ENCODE measurements around the gene COPS9.

Gene COPS9

DNA sequence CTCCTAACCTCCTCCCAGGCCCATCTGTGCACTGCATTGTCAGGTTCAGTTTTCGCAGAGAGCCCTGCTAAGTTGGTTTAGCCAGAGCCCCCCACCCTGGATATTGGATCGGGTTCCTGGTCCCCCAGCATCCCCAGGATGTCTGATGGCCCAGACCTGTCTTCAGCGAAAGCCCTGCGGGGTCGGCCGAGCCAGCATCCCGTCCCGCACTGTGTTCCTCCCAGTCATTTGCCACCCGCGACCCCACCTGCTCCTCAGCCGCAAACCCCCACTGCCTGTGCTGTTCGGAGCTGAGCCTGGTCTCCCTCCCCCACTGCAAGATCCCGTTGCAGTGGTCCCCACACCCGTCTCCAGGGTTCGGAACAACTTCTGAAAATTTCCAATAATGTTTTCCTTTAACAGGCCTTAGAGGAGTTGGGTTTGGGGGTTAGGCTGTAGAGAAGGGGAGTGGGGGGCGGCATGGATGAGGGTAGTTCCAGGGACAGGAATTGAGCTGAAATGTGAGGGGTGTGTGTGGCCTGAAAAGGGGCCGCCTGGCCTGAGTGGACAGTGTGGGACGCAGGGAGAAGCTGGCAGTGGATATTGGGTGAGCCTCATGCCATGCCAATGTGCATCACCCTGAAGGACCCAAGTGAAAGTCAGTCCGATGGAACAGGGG lies 1.6 kb upstream of the COPS9 start:
- peak overlapping the region; percentile 93 for H3K4me3 Mint-ChIP-seq

DNA sequence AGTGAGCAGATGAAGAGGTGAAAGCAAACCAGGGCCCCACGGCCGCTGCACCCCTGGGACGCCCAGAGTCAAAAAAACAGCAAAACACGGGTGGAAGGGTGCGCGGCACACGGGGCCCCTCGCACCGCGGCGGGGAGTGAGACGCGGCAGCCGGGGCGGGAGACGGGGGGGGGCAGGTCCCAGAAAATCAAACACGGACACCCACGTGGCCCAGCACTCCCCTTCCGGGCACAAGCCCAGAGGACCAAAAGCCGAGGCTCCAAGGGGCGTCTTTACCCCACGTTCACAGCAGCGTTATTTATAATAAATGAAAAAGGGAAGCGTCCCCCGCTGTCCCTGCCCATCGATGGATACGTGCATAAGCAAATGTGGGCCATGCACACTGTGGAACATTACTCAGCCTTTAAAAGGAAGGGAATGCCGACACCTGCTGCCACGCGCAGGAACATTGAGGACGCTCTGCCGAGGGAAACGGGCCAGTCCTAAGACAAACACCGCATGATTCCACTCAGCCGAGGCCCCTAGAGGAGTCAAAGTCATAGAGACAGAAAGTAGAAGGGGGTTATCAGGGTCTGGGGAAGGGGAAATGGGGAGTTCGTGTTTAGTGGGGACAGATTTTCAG lies 677 bp upstream of the COPS9 start:
- ATAC-seq: peak; percentile 53
- peaks cover 17% of the 10 kb centered on the region for H3K36me3 Mint-ChIP-seq
- H3K27me3 Mint-ChIP-seq: peaks cover 4% of the 10 kb centered on the region
- H3K4me1 Mint-ChIP-seq: peaks cover 36% of the 10 kb centered on the region
- H3K27ac Mint-ChIP-seq: peak overlapping the region; percentile 92
- H3K9me3 Mint-ChIP-seq: no peaks in the 10 kb centered on the region
- H3K4me3 Mint-ChIP-seq: peak overlapping the region; percentile 93

More for the DNA sequence above, 1.6 kb upstream of the COPS9 start:
- peaks cover 36% of the 10 kb centered on the region for H3K4me1 Mint-ChIP-seq
- H3K27me3 Mint-ChIP-seq: peaks cover 12% of the 10 kb centered on the region
- H3K9me3 Mint-ChIP-seq: no peaks in the 10 kb centered on the region
- H3K36me3 Mint-ChIP-seq: peaks cover 8% of the 10 kb centered on the region
- no peak for ATAC-seq
- peak overlapping the region; percentile 92 for H3K27ac Mint-ChIP-seq

DNA sequence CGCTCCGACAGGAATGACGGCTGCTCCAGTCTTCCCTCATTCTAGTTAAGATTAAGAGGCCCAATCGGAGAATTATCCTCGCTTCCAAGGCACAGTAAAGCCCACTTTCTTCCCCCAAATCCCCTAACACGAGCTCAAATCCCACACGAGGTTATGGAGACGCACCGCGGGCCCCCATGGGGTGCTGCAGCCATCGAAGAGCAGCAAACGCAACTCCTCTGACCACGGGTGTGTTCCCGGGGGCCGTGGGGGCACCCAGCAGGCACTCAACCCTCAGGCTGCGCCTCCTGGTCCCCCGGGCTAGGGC lies 446 bp downstream of the COPS9 start:
- Mint-ChIP-seq H3K4me3 (peak overlapping the region; percentile 93), H3K27me3 (no peaks in the 10 kb centered on the region), H3K9me3 (no peaks in the 10 kb centered on the region), H3K36me3 (peaks cover 27% of the 10 kb centered on the region), H3K27ac (peak overlapping the region; percentile 92), H3K4me1 (peaks cover 36% of the 10 kb centered on the region)
- ATAC-seq: no peak

DNA sequence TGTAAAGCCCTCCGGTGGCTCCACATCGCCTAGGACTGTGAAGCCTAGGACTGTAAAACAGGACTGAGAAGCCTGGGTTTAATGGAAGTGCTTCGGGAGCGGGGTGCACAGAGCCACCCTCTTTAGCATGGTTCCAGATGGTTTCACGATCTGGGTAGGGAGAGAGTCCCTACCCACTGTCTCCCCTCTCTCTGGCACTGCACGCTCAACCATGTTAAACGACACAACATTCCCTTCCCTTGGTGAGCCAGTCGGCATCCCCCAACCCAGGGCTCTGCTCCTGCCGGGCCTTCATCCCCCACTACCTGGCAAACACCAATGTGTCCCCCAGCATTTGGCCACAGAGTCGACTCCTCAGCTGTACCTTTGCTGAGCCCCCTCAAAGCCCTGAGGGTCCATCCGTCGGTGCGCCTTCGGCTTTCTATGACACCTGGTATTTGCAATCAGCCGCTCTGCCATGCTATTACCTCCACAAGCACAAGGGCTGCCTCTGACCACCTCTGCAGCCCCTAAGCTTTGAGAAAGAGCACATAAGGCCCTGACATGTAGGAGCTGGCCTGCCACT lies 1.1 kb downstream of the COPS9 start:
- H3K27me3 Mint-ChIP-seq: no peaks in the 10 kb centered on the region
- H3K27ac Mint-ChIP-seq: peak overlapping the region; percentile 92
- peaks cover 34% of the 10 kb centered on the region for H3K36me3 Mint-ChIP-seq

DNA sequence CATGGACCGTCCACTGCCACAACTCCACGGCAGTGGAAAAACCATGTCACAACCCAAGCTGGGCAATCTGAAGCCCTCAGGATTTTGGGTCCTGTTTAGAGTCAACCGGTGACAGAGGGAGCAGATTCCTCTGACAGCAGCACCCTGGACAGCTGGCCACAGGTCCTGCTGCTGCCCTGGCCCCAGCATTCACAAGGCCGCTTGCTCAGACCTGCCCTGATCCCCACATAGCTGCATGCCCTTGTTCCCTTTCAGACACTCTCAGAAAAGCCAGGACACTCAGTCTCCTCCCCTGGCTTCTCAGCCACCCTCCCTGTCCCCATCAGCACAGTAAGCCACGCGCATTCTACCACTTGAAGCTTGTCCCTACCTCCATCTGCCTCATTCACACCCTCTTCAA lies 1.6 kb downstream of the COPS9 start:
- Mint-ChIP-seq H3K27ac (peak overlapping the region; percentile 92), H3K4me1 (peaks cover 36% of the 10 kb centered on the region), H3K27me3 (no peaks in the 10 kb centered on the region), H3K36me3 (peaks cover 39% of the 10 kb centered on the region), H3K9me3 (no peaks in the 10 kb centered on the region), H3K4me3 (peak overlapping the region; percentile 10)
- no peak for ATAC-seq

More for the DNA sequence above, 1.1 kb downstream of the COPS9 start:
- Mint-ChIP-seq H3K9me3 (no peaks in the 10 kb centered on the region), H3K4me3 (peak overlapping the region; percentile 93), H3K4me1 (peaks cover 36% of the 10 kb centered on the region)
- ATAC-seq: no peak

DNA sequence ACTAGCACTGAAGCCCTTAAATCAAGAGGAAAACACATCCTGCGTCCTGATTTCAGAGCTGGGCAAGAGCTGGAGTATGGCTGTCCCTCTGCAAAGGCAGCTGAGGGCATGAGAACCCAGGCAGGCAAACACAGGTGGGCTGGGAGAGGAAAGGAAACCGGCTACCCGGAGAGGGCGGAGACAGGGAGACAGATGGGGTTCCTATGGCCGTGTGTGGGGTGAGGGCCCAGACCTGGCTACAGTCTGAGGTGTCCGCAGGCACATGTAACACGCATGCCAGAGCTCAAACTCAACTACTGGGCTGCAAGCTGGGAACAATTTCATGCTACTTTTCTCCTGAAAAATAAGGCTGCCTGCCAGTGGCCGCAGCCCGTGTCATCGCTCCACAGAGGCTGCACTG lies 2.7 kb downstream of the COPS9 start:
- Mint-ChIP-seq H3K27me3 (no peaks in the 10 kb centered on the region), H3K4me3 (no peak overlapping the region), H3K9me3 (no peaks in the 10 kb centered on the region), H3K4me1 (peaks cover 36% of the 10 kb centered on the region), H3K27ac (no peak overlapping the region), H3K36me3 (peaks cover 44% of the 10 kb centered on the region)
- ATAC-seq: no peak

DNA sequence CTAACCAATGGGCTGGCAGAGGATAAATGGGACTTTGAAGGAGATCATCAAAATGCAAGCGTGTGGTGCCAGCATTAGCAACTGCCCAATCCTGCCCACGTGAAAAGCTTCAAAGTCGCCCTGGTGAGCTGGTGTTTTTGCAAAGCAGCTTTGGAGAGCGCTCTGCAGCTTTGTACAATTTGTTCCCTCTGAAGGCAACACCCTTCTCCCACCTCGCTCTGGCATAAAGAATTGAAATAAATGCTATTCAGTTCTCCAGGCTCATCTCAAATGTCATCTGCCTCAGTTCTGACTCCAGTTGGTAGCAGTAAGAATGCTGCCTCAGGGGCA lies 3.5 kb downstream of the COPS9 start:
- Mint-ChIP-seq H3K27me3 (no peaks in the 10 kb centered on the region), H3K4me1 (peaks cover 36% of the 10 kb centered on the region), H3K36me3 (peaks cover 52% of the 10 kb centered on the region), H3K4me3 (no peak overlapping the region), H3K27ac (no peak overlapping the region), H3K9me3 (no peaks in the 10 kb centered on the region)
- ATAC-seq: no peak

DNA sequence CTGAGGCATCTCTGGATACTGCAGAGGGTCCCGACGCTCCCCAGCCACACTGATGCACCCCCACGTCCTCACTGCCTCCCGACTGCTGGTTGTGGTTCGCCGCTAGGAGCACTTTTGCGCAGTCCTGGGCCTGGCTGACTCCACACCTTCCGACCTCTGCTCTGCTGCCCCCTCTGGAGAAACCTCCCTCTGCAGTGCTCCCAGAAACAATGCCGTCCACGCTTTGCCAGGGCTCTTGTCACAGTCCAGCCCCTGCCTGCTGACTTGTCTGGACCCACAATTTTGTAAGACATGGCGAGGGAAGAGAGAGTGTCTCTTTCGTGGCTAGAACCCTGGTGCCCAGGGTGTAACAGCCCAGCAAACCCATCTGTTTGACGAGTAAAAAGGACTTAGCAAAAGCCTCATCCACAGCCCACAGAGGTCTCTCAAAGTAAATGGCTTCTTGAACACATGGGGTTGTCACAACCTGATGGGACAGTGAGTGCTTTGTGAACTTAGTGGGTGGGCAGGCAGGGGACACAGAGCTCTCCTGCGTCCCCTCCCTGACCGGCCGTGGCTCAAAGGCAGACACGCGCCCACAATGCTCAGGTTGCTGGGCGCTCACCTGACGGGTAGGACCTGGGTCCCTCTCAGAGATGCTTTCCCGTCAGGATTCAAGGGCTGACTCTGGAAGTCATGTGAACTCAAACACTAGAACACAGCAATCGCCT lies 4.0 kb downstream of the COPS9 start:
- no peaks in the 10 kb centered on the region for H3K27me3 Mint-ChIP-seq
- ATAC-seq: no peak
- H3K27ac Mint-ChIP-seq: no peak overlapping the region
- no peak overlapping the region for H3K4me3 Mint-ChIP-seq
- H3K36me3 Mint-ChIP-seq: peaks cover 57% of the 10 kb centered on the region
- H3K9me3 Mint-ChIP-seq: no peaks in the 10 kb centered on the region
- H3K4me1 Mint-ChIP-seq: peaks cover 32% of the 10 kb centered on the region

DNA sequence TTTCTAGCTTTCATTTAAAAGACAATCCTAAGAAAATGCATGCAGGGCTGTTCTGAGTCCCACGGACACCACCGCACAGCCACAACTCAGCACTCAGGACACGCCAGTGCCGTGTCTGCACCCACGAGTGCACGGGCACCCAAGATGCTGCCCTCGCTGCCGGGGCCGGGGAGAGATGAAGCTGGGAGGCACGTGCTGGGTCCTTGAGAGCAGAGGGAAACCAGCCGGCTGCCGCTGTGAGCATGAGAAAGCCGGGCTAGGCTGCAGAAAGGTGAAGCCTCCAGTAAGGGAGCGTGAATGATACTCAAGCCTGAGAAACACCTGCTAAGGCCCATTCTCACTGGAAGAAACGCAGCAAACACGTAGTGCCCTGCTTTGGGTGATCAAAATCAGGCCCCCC lies 4.8 kb downstream of the COPS9 start:
- Mint-ChIP-seq H3K27me3 (no peaks in the 10 kb centered on the region), H3K4me1 (peaks cover 25% of the 10 kb centered on the region), H3K36me3 (peaks cover 65% of the 10 kb centered on the region), H3K4me3 (no peak overlapping the region), H3K9me3 (no peaks in the 10 kb centered on the region), H3K27ac (no peak overlapping the region)
- no peak for ATAC-seq

DNA sequence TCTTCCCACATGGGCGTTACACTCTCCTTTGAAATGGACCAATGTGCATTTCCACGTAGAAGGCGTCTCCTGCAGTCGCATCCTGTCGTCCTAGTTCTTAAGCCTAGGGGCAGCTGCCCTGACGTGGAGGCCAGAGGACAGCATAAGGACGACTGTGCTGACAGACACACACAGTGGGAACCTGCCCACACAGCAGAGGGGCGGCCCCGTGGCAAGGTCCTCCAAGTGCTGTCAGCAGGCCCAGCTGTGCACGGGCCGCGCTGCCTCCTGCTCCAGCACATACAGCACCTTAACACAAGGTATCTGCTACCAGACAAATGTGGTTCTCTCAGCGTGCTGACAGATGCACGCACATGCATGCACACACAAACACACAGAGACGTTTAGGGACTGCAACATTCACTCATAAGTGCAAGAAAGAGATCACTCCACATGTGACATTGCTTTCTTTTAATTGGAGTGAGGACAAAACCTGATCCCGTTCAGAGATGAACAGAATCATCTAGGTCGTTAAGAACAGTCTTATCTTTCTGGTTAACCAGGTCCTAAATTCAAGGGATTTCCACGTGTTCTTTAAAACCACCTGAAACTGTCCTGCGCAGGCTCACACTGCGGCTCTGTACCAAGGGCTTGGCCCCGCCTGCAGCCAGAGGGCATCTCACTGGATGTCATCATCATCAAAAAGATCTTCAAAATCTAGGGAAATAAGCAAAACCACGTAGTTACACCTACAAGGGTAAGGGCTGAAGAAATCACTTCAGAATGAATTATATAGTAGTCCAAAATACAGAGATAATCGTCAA lies 5.5 kb downstream of the COPS9 start:
- no peaks in the 10 kb centered on the region for H3K27me3 Mint-ChIP-seq
- ATAC-seq: no peak
- H3K27ac Mint-ChIP-seq: no peak overlapping the region
- peaks cover 18% of the 10 kb centered on the region for H3K4me1 Mint-ChIP-seq
- H3K9me3 Mint-ChIP-seq: no peaks in the 10 kb centered on the region
- no peak overlapping the region for H3K4me3 Mint-ChIP-seq
- H3K36me3 Mint-ChIP-seq: peaks cover 70% of the 10 kb centered on the region

DNA sequence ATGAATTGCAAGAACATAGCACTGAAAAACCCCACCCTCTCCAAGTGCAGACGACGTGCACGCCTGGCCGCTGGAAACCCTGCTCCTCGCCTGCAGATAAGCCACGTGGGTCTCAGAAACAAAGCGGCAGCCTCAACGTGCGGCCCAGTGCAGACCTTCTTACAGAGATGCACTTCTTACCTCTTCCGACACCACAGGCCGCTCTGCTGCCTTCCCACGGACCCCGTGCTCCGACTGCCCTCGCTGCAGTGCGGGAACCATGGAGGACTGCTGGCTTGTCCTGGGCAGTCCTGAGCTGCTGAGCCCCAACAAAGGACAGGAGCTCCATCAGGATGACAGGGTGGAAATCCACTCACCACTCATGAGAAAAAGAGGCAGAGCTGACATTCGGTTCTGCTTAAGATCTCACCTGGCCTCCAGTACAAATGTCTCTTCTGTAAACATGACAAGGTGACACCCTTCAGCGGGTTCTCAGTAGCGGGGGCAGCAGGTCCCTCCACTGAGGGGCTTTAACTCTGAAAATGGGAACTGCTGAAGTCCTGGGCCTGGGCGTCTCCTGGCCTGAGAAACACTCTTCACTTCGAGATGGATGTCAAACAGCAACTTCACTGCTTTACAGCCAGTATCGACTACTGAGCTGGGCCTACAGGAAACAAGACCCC lies 6.2 kb downstream of the COPS9 start:
- Mint-ChIP-seq H3K9me3 (no peaks in the 10 kb centered on the region), H3K4me3 (no peak overlapping the region), H3K4me1 (peaks cover 10% of the 10 kb centered on the region), H3K27me3 (no peaks in the 10 kb centered on the region), H3K36me3 (peaks cover 78% of the 10 kb centered on the region), H3K27ac (no peak overlapping the region)
- no peak for ATAC-seq

DNA sequence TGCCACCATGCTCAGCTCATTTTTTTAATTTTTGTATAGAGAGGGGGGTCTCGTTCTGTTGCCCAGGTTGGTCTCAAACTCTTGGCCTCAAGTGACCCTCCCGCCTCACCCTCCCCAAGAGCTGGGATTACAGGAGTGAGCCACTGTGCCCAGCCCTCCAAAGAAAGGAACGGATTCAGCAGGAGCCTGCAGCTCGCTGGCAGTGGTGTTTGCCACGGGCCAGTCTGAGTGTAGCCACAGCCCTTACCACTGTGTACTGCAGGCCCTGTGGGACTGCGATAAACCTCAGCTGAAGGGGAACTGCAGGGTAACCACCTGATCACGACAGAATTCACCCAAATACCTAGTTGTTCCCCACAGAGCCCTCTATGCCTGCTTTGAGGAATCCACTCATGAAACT lies 6.8 kb downstream of the COPS9 start:
- no peak overlapping the region for H3K4me3 Mint-ChIP-seq
- no peak overlapping the region for H3K27ac Mint-ChIP-seq
- peaks cover 78% of the 10 kb centered on the region for H3K36me3 Mint-ChIP-seq
- H3K27me3 Mint-ChIP-seq: no peaks in the 10 kb centered on the region
- ATAC-seq: no peak
- peaks cover 5% of the 10 kb centered on the region for H3K4me1 Mint-ChIP-seq
- no peaks in the 10 kb centered on the region for H3K9me3 Mint-ChIP-seq

DNA sequence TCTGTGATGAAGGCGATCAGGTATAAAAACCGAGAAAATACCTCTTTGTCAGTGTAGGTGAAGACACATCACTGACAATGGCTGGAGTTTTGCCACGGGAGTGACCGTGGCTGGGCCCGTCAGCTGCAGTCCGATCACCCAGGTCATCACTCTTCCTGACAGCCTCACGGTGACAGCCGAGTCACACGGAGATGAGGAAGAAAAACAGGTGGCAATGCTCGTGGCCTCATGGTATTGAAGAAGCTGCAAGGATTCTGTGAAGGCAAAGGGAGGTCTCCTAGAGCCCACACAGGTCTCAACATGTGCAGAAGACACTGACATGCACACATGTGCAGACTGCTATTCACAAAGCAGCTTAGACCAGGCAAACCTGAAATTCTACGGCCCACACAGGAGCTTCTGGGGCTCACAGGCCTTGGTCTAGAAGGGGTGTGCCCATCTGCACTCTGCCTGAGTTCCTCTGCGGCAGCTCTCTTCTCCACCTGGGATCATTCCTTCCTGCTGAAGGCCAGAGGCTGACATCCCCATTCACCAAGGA lies 7.4 kb downstream of the COPS9 start:
- no peak for ATAC-seq
- Mint-ChIP-seq H3K36me3 (peaks cover 78% of the 10 kb centered on the region), H3K9me3 (no peaks in the 10 kb centered on the region), H3K4me1 (no peaks in the 10 kb centered on the region), H3K27ac (no peak overlapping the region), H3K27me3 (no peaks in the 10 kb centered on the region), H3K4me3 (no peak overlapping the region)

DNA sequence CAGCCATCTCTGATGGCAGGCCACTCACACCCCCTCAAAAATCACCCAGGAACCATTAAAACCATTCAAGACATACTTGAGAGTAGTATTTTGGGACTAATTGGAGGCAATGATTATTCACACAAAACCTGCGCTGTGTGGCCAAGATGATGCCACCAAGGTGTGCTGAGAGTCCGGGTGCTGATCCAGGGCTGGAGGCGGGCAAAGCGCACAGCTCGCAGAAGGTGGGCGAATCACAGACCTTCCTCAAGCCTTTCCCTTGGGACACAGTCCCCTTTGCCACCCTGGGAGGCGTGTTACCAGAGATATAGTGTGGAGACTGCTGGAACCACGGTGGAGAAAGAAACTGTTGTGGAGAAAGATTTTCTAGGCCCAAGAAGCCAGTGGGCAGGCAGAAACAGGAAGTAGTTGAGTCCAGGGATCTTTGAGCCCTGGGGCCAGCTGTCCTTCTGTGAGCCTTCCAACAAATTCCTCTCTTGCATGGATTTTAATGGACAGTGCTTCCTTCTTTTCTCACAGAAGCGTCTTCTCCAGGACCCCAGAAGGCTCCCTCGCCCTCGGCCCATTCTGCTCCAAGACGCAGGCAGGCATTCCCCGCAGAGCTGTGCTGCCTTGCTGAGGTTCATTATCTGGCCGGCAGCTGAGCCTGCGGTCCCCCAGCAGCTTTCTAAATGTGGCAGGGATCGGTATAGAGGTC lies 8.0 kb downstream of the COPS9 start:
- H3K9me3 Mint-ChIP-seq: no peaks in the 10 kb centered on the region
- H3K27me3 Mint-ChIP-seq: no peaks in the 10 kb centered on the region

More for the DNA sequence above, 8.0 kb downstream of the COPS9 start:
- Mint-ChIP-seq H3K4me1 (no peaks in the 10 kb centered on the region), H3K27ac (no peak overlapping the region), H3K4me3 (no peak overlapping the region), H3K36me3 (peaks cover 74% of the 10 kb centered on the region)
- ATAC-seq: no peak
